Thyroid gland (tissue), 4 donors: ENCODE data around the gene PYCARD. TPM values are rescaled to one million over a fixed set of nuclear protein-coding genes. Genes with fewer than 3 reads are reported as not detected.

Source experiments
- DNase-seq, 2 donors: peaks; one replicate each; pipeline ENCODE4 v3.0.0-alpha.2; 2019
- H3K27ac ChIP-seq, 3 donors: fragments of 200-600 bp; sonication (generic); 1 replicate in 2 of 3; 2 replicates in 1 of 3; pipeline ENCODE4 v1.5.1; 2016 to 2019; ENCODE audit warnings: mild to moderate bottlenecking in 1 of 3, moderate library complexity in 1 of 3
- H3K27me3 ChIP-seq: fragments of 200-600 bp; sonication (generic); one replicate; pipeline ENCODE4 v1.5.1; 2019
- H3K36me3 ChIP-seq, 2 donors: fragments of 200-600 bp; sonication (generic); one replicate each; pipeline ENCODE4 v1.5.1; 2016 to 2019
- H3K4me1 ChIP-seq, 2 donors: fragments of 200-600 bp; sonication (generic); one replicate each; pipeline ENCODE4 v1.5.1; 2017 to 2019
- H3K4me3 ChIP-seq, 3 donors: fragments of 200-600 bp; sonication (generic); replicated peaks in 1 of 3; 1 replicate in 2 of 3; 2 replicates in 1 of 3; pipeline ENCODE4 v1.5.1; 2016; ENCODE audit warnings: mild to moderate bottlenecking in 1 of 3
- H3K9me3 ChIP-seq: fragments of 200-600 bp; sonication (generic); one replicate; pipeline ENCODE4 v1.5.1; 2017
- POLR2A ChIP-seq, 2 donors: fragments of 450-650 bp; IDR thresholded peaks; one replicate each; pipeline ENCODE4 v1.6.1; 2017; ENCODE audit warnings: antibody characterized with exemption in 2 of 2, mild to moderate bottlenecking in 2 of 2, moderate library complexity in 1 of 2
- WGBS, 2 donors: methylation state at CpG; one replicate each; pipeline ENCODE4 v1.1.5; 2017; 5-methylcytosine and 5-hydroxymethylcytosine counted together
- intact Hi-C: fragments of 100-400 bp; cut with DNase I; formaldehyde crosslinking; loops from one replicate; pipeline ENCODE4 v1.15.1; 2023
- total RNA-seq, 4 donors: library from RNA; depleted of rRNA; stranded (reverse); fragments of >200 nt; gene quantifications; one replicate each; pipeline ENCODE4 v1.2.3, GENCODE V29; 2016
- TF ChIP-seq, protein P1 (sequence below), 6 experiments: fragments of 200-600 bp in 3 of 6; fragments of 450-650 bp in 3 of 6; sonication (generic) in 3 of 6; IDR thresholded peaks; one replicate each; pipeline ENCODE4 v1.5.1; 2016 to 2019; ENCODE audit warnings: antibody characterized with exemption in 6 of 6, mild to moderate bottlenecking in 2 of 6, inconsistent platforms in 1 of 6, moderate library complexity in 1 of 6

The PYCARD gene
- total RNA-seq, 4 donors from 2014 or later = 4.8 to 21.4 (median 12.4) TPM

DNA sequence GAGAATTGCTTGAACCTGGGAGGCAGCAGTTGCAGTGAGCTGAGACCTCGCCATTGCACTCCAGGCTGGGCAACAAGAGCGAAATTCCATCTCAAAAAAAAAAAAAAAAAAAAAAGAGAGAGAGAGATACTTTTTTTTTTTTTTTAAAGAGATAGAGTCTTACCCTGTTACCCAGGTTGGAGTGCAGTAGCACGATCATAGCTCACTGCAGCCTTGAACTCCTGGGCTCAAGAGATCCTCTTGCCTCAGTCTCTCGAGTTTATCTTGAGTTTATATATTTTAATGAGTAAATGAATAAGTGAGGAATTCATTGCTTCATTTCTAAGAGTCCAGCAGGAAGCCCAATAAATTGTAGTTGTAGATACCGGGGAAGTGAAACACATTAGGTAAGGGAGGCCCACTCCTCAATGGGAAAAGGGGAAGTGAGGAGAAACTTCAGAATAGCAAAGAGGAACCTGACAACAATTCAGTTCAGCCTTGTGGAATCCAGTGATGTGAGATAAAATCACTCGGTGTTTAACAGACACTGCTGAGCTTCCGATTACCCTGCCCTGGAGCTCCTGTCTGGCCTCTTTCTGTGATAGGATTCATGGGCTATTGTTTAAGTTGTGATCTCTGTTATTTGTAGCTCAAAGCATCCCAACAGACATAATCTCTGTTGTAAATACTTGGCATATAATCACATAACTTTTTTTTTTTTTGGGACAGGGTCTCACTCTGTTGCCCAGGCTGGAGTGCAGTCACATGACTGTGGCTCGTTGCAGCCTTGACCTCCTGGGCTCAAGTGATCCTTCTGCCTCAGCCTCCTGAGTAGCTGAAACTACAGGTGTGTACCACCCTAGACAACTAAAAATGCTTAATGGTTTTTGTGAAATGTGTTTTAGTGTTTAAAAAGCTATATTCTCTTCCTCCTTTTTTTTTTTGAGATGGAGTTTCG lies 41.4 kb upstream of the PYCARD start:
- TF ChIP-seq, protein P1, sequence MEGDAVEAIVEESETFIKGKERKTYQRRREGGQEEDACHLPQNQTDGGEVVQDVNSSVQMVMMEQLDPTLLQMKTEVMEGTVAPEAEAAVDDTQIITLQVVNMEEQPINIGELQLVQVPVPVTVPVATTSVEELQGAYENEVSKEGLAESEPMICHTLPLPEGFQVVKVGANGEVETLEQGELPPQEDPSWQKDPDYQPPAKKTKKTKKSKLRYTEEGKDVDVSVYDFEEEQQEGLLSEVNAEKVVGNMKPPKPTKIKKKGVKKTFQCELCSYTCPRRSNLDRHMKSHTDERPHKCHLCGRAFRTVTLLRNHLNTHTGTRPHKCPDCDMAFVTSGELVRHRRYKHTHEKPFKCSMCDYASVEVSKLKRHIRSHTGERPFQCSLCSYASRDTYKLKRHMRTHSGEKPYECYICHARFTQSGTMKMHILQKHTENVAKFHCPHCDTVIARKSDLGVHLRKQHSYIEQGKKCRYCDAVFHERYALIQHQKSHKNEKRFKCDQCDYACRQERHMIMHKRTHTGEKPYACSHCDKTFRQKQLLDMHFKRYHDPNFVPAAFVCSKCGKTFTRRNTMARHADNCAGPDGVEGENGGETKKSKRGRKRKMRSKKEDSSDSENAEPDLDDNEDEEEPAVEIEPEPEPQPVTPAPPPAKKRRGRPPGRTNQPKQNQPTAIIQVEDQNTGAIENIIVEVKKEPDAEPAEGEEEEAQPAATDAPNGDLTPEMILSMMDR (IDR thresholded peaks at IDR 0.05) = no peak
- TF ChIP-seq POLR2A (IDR thresholded peaks at IDR 0.05) = no peak
- Histone ChIP-seq H3K36me3 (no peaks in the 10 kb centered on the region), H3K27ac (no peak overlapping the region), H3K4me1 (no peaks in the 10 kb centered on the region), H3K27me3 (no peaks in the 10 kb centered on the region), H3K9me3 (no peaks in the 10 kb centered on the region), H3K4me3 (no peak overlapping the region)
- 53 to 64% methylated on average over 9 of the region's 9 CpGs for WGBS, 2 donors
- intact Hi-C loops = no loop called here
- no peak for DNase-seq

DNA sequence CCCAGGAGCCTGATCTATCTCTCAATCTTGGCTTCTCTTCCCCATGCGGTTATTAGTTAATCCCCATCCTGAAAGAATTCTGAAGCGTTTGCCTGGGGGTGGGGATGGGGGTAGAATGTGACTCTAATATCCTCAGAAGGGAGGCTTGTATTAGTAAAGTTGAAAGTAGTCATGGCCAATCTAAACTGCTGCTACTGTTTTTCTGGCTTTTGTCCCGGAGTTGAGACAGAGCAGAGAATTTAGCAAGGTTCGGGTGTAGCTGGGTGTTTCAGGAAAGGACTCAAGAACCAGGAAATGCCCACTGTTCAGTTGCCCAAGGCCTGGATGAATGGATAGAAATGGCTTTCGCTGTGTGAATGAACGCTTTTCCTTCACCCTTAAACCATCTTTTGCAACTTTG lies 39.6 kb upstream of the PYCARD start:
- DNase-seq = no peak
- intact Hi-C loops = no loop called here
- no peaks in the 10 kb centered on the region for H3K9me3 ChIP-seq
- no peak for TF ChIP-seq POLR2A (IDR thresholded peaks at IDR 0.05)
- TF ChIP-seq, protein P1 (IDR thresholded peaks at IDR 0.05) = no peak
- no peaks in the 10 kb centered on the region for H3K36me3 ChIP-seq
- no peak overlapping the region for H3K27ac ChIP-seq
- no peaks in the 10 kb centered on the region for H3K4me1 ChIP-seq
- H3K4me3 ChIP-seq = no peak overlapping the region
- H3K27me3 ChIP-seq = no peaks in the 10 kb centered on the region
- 47 to 59% methylated on average over 6 of the region's 6 CpGs for WGBS, 2 donors

DNA sequence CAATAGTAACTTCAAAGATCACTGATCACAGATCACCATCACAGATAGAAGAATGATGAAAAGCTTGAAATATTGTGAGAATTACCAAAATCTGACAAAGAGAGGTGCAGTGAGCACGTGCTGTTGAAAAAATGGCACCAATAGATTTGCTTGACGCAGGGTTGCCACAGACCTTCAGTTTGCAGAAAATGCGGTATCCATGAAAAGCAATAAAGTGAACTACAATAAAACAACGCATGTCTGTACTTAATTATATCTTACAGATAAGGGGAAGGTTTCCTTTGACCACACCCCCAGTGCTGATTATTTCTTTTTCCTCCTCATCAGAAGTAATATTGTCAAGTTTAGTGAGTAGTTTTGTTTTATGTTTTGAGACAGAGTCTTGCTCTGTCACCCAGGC lies 35.5 kb upstream of the PYCARD start:
- no peak for DNase-seq
- no peak overlapping the region for H3K27ac ChIP-seq
- WGBS, 2 donors = 90 to 93% methylated on average over 4 of the region's 4 CpGs
- intact Hi-C loops = no loop called here
- H3K4me1 ChIP-seq = no peaks in the 10 kb centered on the region
- TF ChIP-seq, protein P1 (IDR thresholded peaks at IDR 0.05) = no peak
- TF ChIP-seq POLR2A (IDR thresholded peaks at IDR 0.05) = no peak
- H3K9me3 ChIP-seq = no peaks in the 10 kb centered on the region
- no peaks in the 10 kb centered on the region for H3K36me3 ChIP-seq
- no peak overlapping the region for H3K4me3 ChIP-seq
- H3K27me3 ChIP-seq = no peaks in the 10 kb centered on the region

DNA sequence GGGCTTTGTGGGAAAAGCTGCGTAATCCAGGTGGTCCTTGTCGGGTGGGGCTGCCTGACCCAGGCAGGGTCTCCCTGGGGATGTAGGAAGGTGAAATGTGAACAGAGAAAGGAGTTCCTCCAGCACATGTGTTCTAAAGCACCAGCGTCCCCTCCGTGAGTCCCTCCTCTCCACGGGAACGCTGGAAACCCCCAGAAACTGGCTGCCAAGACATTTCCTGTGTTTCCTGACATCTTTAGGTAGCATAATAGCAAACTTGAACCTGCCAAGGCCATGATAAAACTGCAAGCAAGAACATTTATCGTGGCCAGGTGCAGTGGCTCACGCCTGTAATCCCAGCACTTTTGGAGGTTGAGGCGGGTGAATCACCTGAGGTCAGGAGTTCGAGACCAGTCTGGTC lies 26.9 kb upstream of the PYCARD start:
- Histone ChIP-seq H3K4me1 (peaks cover 0 to 4% of the 10 kb centered on the region in 2 donors), H3K27ac (no peak overlapping the region), H3K36me3 (no peaks in the 10 kb centered on the region), H3K9me3 (no peaks in the 10 kb centered on the region), H3K27me3 (no peaks in the 10 kb centered on the region), H3K4me3 (no peak overlapping the region)
- WGBS, 2 donors = 62 to 73% methylated on average over 10 of the region's 10 CpGs
- no peak for DNase-seq
- no peak for TF ChIP-seq POLR2A (IDR thresholded peaks at IDR 0.05)
- TF ChIP-seq, protein P1 (IDR thresholded peaks at IDR 0.05) = no peak
- intact Hi-C loops = no loop called here

DNA sequence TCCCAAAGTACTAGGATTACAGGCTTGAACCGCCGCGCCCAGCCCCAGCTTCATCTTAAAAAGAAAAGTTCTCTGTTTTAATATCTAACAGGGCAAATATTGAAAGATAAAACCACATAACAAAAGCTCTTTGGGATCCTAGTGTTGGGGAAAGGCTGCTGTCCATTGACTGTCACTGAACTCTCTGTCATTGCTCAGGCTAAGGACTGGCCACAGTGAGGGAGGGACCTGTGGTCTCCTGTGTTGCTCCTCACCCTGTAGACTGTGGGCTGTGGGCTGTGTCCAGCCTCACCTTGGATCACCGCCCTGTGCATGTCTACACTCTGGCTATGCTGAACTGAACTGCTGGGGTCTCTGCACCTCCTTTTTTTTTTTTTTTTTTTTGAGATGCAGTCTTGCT lies 25.6 kb upstream of the PYCARD start:
- Histone ChIP-seq H3K36me3 (no peaks in the 10 kb centered on the region), H3K4me3 (no peak overlapping the region), H3K4me1 (peaks cover 0 to 4% of the 10 kb centered on the region in 2 donors), H3K9me3 (no peaks in the 10 kb centered on the region), H3K27me3 (no peaks in the 10 kb centered on the region), H3K27ac (no peak overlapping the region)
- intact Hi-C loops = no loop called here
- no peak for TF ChIP-seq POLR2A (IDR thresholded peaks at IDR 0.05)
- TF ChIP-seq, protein P1 (IDR thresholded peaks at IDR 0.05) = no peak
- DNase-seq = no peak
- WGBS, 2 donors = 97 to 98% methylated on average over 4 of the region's 4 CpGs
